OCI-LY7 (cell line): Measurements from ENCODE around the gene PRRG4.

ENCODE experiments used
- CTCF ChIP-seq: fragments of 200-600 bp; sonication (generic); conservative IDR thresholded peaks from 2 replicates; pipeline ENCODE4 v1.5.1; 2014; ENCODE audit warnings: mild to moderate bottlenecking, antibody characterized with exemption, low read length, moderate library complexity, mixed read lengths
- EZH2phosphoT487 ChIP-seq: fragments of 200-600 bp; sonication (generic); IDR thresholded peaks from 2 replicates; pipeline ENCODE4 v1.6.1; 2018; ENCODE audit warnings: low read depth, borderline replicate concordance, mild to moderate bottlenecking, mixed run types, antibody characterized with exemption, low read length, moderate library complexity, mixed read lengths

DNA sequence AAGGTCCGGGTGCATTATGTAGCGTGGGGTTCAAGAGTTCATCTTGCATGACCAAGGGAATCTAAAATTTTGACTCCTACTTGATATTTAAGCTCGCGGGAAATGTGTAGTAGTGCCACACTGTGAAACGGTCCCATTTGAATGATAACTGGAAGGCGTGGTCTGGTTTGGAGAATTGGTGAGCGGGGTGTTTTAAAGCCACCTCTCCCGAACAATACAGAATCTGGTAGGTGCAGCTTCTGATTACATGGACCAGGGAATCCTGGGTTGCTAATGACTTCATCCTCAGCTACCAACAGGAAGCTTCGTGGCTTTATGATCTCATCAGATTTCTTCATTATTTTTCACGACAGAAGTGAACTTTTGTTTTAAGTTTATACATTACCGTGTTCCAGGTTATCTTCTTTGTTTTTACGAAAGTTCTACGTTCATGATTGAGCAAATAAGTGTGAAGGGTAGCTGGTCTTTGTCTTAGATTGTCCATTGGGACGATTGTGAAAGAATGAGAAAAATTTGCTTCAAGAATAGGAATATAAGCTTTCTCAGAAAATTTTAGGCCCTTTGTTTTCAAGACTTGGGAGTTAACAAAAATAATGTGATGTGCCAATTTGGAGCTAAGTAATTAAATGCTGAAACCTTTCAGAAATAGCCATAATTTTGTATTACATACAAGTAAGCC is 64.6 kb downstream of the PRRG4 start:
- TF ChIP-seq CTCF (no peak), EZH2phosphoT487 (no peak)
